ENCODE results near the gene SEPTIN1. TPM values are rescaled to one million over a fixed set of nuclear protein-coding genes. Genes with fewer than 3 reads are reported as not detected.

Gene SEPTIN1
- total and polyA plus RNA-seq, 2 of the 13 experiments (the other 11 are each of a cell fraction or from before 2014, with no cell fraction given), result 0.18 to 0.67 TPM

DNA sequence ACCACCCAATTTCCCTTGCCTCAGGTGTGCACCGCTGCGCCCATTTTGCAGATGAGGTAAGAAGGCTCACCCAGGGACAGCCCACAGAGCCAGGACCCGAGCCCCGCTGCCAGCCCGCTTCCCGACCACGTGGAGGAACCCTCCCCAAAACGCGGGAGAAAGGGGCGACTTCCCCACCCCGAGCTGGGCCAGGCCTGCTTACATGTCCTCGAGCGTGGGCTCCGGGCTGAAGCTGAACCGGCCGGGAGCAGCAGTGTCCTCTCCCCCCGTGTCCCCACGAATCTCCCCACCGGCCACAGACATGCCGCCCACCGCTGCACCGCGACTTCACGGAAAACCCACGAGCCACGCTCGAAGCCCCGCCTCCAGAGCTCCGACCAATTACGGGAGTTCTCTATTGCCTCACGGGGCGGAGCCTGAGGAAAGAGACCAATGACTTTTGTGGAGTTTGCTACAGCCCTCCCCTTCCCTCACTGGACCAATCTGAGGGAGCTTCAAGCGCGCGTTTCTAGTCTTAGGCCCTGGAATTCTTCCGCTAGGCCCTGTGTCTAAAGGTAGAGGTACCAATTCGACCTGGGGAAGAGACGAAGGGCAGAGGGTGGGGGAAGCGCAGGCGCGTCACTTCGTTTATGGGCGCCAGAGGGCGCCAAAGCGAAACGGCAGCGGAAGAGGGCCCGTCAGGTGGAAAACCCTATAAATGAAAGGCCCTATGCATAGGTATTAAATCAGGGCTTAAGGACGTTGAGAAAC, 47.5 kb upstream of the SEPTIN1 start, which contains the start of gene DCTPP1 (continued):
- TF ChIP-seq ZNF484 (CRISPR knock-in tag; IDR thresholded peaks at IDR 0.05; ENCODE audit: borderline replicate concordance, low read depth) (0 out of 2 replicates have a peak, but pooled peaks have one; percentile 54), PHF8 (CRISPR knock-in tag; IDR thresholded peaks at IDR 0.05) (peak; percentile 81), DNMT1 (CRISPR knock-in tag; IDR thresholded peaks at IDR 0.05) (peak; percentile 42; the same call in 1 of the 2 replicates), RCOR2 (CRISPR knock-in tag; IDR thresholded peaks at IDR 0.05) (peak; percentile 49; the same call in 1 of the 2 replicates), NFRKB (IDR thresholded peaks at IDR 0.05) (no peak), ZNF772 (CRISPR knock-in tag; IDR thresholded peaks at IDR 0.05) (peak; percentile 16), PAX8 (CRISPR knock-in tag; IDR thresholded peaks at IDR 0.05; ENCODE audit: borderline replicate concordance) (0 out of 2 replicates have a peak, but pooled peaks have one; percentile 47), KAT2B (IDR thresholded peaks at IDR 0.05; ENCODE audit: borderline replicate concordance, low read depth, low read length) (no peak), NFIC (IDR thresholded peaks at IDR 0.05; ENCODE audit: low read length) (no peak), HNRNPL (IDR thresholded peaks at IDR 0.05; ENCODE audit: low read depth, low read length) (no peak; the same call in none of the 2 replicates), PRPF4 (IDR thresholded peaks at IDR 0.05; ENCODE audit: low read depth, low read length, poor library complexity, severe bottlenecking) (no peak), ZNF790 (CRISPR knock-in tag; IDR thresholded peaks at IDR 0.05; ENCODE audit: borderline replicate concordance) (peak; percentile 70; the same call in 1 of the 2 replicates), CREM (IDR thresholded peaks at IDR 0.05) (peak; percentile 78), CREM (CRISPR knock-in tag; IDR thresholded peaks at IDR 0.05) (no peak), MXD4 (CRISPR knock-in tag; IDR thresholded peaks at IDR 0.05) (peak; percentile 82), ZNF598 (CRISPR knock-in tag; IDR thresholded peaks at IDR 0.05; ENCODE audit: borderline replicate concordance) (no peak; the same call in none of the 2 replicates), MED13 (CRISPR knock-in tag; IDR thresholded peaks at IDR 0.05) (0 out of 2 replicates have a peak, but pooled peaks have one; percentile 35), ZNF367 (CRISPR knock-in tag; IDR thresholded peaks at IDR 0.05; ENCODE audit: borderline replicate concordance) (no peak)
- TF ChIP-seq, protein P1, sequence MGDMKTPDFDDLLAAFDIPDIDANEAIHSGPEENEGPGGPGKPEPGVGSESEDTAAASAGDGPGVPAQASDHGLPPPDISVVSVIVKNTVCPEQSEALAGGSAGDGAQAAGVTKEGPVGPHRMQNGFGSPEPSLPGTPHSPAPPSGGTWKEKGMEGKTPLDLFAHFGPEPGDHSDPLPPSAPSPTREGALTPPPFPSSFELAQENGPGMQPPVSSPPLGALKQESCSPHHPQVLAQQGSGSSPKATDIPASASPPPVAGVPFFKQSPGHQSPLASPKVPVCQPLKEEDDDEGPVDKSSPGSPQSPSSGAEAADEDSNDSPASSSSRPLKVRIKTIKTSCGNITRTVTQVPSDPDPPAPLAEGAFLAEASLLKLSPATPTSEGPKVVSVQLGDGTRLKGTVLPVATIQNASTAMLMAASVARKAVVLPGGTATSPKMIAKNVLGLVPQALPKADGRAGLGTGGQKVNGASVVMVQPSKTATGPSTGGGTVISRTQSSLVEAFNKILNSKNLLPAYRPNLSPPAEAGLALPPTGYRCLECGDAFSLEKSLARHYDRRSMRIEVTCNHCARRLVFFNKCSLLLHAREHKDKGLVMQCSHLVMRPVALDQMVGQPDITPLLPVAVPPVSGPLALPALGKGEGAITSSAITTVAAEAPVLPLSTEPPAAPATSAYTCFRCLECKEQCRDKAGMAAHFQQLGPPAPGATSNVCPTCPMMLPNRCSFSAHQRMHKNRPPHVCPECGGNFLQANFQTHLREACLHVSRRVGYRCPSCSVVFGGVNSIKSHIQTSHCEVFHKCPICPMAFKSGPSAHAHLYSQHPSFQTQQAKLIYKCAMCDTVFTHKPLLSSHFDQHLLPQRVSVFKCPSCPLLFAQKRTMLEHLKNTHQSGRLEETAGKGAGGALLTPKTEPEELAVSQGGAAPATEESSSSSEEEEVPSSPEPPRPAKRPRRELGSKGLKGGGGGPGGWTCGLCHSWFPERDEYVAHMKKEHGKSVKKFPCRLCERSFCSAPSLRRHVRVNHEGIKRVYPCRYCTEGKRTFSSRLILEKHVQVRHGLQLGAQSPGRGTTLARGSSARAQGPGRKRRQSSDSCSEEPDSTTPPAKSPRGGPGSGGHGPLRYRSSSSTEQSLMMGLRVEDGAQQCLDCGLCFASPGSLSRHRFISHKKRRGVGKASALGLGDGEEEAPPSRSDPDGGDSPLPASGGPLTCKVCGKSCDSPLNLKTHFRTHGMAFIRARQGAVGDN (CRISPR knock-in tag; IDR thresholded peaks at IDR 0.05), result peak; percentile 96
- TF ChIP-seq, protein P2, sequence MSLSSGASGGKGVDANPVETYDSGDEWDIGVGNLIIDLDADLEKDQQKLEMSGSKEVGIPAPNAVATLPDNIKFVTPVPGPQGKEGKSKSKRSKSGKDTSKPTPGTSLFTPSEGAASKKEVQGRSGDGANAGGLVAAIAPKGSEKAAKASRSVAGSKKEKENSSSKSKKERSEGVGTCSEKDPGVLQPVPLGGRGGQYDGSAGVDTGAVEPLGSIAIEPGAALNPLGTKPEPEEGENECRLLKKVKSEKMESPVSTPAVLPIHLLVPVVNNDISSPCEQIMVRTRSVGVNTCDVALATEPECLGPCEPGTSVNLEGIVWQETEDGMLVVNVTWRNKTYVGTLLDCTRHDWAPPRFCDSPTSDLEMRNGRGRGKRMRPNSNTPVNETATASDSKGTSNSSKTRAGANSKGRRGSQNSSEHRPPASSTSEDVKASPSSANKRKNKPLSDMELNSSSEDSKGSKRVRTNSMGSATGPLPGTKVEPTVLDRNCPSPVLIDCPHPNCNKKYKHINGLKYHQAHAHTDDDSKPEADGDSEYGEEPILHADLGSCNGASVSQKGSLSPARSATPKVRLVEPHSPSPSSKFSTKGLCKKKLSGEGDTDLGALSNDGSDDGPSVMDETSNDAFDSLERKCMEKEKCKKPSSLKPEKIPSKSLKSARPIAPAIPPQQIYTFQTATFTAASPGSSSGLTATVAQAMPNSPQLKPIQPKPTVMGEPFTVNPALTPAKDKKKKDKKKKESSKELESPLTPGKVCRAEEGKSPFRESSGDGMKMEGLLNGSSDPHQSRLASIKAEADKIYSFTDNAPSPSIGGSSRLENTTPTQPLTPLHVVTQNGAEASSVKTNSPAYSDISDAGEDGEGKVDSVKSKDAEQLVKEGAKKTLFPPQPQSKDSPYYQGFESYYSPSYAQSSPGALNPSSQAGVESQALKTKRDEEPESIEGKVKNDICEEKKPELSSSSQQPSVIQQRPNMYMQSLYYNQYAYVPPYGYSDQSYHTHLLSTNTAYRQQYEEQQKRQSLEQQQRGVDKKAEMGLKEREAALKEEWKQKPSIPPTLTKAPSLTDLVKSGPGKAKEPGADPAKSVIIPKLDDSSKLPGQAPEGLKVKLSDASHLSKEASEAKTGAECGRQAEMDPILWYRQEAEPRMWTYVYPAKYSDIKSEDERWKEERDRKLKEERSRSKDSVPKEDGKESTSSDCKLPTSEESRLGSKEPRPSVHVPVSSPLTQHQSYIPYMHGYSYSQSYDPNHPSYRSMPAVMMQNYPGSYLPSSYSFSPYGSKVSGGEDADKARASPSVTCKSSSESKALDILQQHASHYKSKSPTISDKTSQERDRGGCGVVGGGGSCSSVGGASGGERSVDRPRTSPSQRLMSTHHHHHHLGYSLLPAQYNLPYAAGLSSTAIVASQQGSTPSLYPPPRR (CRISPR knock-in tag; IDR thresholded peaks at IDR 0.05; ENCODE audit: borderline replicate concordance), result peak; percentile 56; the same call in 1 of the 2 replicates
